H1 (cell line): ENCODE results near the gene ANKS1B. TPM values are rescaled to one million over a fixed set of nuclear protein-coding genes. Genes with fewer than 3 reads are reported as not detected.

Experiments
- CTCF ChIA-PET: fragments of 300-600 bp; sonication (Branson Sonifier 250); formaldehyde crosslinking; loops from one replicate; lab custom pipeline; 2021; ENCODE audit not compliant: partially characterized antibody; lab: Charles Lee
- POLR2A ChIA-PET: fragments of 300-600 bp; sonication (Branson Sonifier 250); formaldehyde crosslinking; loops from one replicate; lab custom pipeline; 2021; ENCODE audit warnings: inconsistent platforms; ENCODE audit not compliant: partially characterized antibody; lab: Charles Lee
- DNase-seq, 2 experiments: peaks; one replicate each; pipeline versions ENCODE4 v3.0.0 to v3.0.0-alpha.2; 2010 to 2022; ENCODE audit warnings: low spot score in 2 of 2, low read depth in 1 of 2, mixed read lengths in 1 of 2
- FAIRE-seq: peaks from 2 replicates; lab custom pipeline; 2011; peaks lifted over from hg19 to GRCh38; lab: Jason Lieb, UNC
- H2AFZ ChIP-seq: 2 replicates; pipeline ENCODE4 v1.8.1; 2012; ENCODE audit warnings: low read length, inconsistent platforms
- H2AK5ac ChIP-seq: 2 replicates; pipeline ENCODE4 v1.6.1; 2013; ENCODE audit warnings: low read depth, low read length
- H2BK120ac ChIP-seq: replicated peaks from 2 replicates; pipeline ENCODE3; 2013; ENCODE audit warnings: low read depth, low read length, inconsistent platforms
- H2BK12ac ChIP-seq: 2 replicates; pipeline ENCODE4 v1.6.1; 2013; ENCODE audit warnings: low read depth, low read length
- H2BK15ac ChIP-seq: 2 replicates; pipeline ENCODE4 v1.6.1; 2013; ENCODE audit warnings: low read length
- H2BK20ac ChIP-seq: 2 replicates; pipeline ENCODE4 v1.6.1; 2013; ENCODE audit warnings: low read length
- H2BK5ac ChIP-seq: 2 replicates; pipeline ENCODE4 v1.6.1; 2013; ENCODE audit warnings: low read depth, low read length
- H3K14ac ChIP-seq: 2 replicates; pipeline ENCODE4 v1.6.1; 2013; ENCODE audit warnings: inconsistent platforms; ENCODE audit not compliant: insufficient read length
- H3K18ac ChIP-seq: 2 replicates; pipeline ENCODE4 v1.6.1; 2013; ENCODE audit warnings: low read length; ENCODE audit errors: extremely low read depth
- H3K23ac ChIP-seq: 2 replicates; pipeline ENCODE4 v1.6.1; 2013; ENCODE audit warnings: inconsistent platforms; ENCODE audit not compliant: insufficient read length
- H3K23me2 ChIP-seq: 2 replicates; pipeline ENCODE4 v1.6.1; 2013; ENCODE audit warnings: low read depth, low read length
- H3K27ac ChIP-seq: 2 replicates; pipeline ENCODE4 v1.6.1; 2011; ENCODE audit warnings: low read depth, low read length, inconsistent platforms
- H3K27me3 ChIP-seq, 4 experiments: replicated peaks in 1 of 4; 1 replicate in 1 of 4; 2 replicates in 3 of 4; pipeline versions ENCODE4 v1.6.1 to v1.8.1; 2011 to 2013; ENCODE audit warnings: low read length in 3 of 4, mild to moderate bottlenecking in 3 of 4, inconsistent platforms in 2 of 4, mixed read lengths in 2 of 4, moderate library complexity in 1 of 4; ENCODE audit not compliant: control insufficient read depth in 3 of 4, insufficient read depth in 3 of 4; ENCODE audit errors: extremely low read depth in 1 of 4
- H3K36me3 ChIP-seq, 4 experiments: 2 replicates each; pipeline versions ENCODE4 v1.6.1 to v1.8.1; 2011 to 2013; ENCODE audit warnings: mild to moderate bottlenecking in 4 of 4, low read length in 3 of 4, moderate library complexity in 2 of 4, control low read depth in 1 of 4, inconsistent platforms in 1 of 4; ENCODE audit not compliant: insufficient read depth in 4 of 4, control insufficient read depth in 2 of 4
- H3K4ac ChIP-seq: replicated peaks from 2 replicates; pipeline ENCODE3; 2013; ENCODE audit warnings: low read length, low read depth, mixed read lengths, inconsistent platforms; ENCODE audit not compliant: insufficient read length
- H3K4me1 ChIP-seq, 4 experiments: replicated peaks in 1 of 4; 1 replicate in 1 of 4; 2 replicates in 3 of 4; pipeline versions ENCODE4 v1.6.1 to v1.8.1; 2011 to 2013; ENCODE audit warnings: low read length in 3 of 4, inconsistent platforms in 2 of 4, mixed read lengths in 1 of 4; ENCODE audit not compliant: insufficient read depth in 4 of 4, control insufficient read depth in 3 of 4
- H3K4me2 ChIP-seq, 2 experiments: 2 replicates each; pipeline versions ENCODE4 v1.6.1 to v1.8.1; 2011 to 2013; ENCODE audit warnings: low read depth in 2 of 2, low read length in 2 of 2, control low read depth in 1 of 2, inconsistent platforms in 1 of 2, mild to moderate bottlenecking in 1 of 2; ENCODE audit not compliant: insufficient read depth in 1 of 2
- H3K4me3 ChIP-seq, 4 experiments: fragments of 200-600, 300-600 bp in 1 of 4; sonication (generic), shearing (Covaris generic), sonication (Bioruptor Twin) in 1 of 4; 2 replicates each; pipeline versions ENCODE4 v1.5.1 to v1.8.1; 2011 to 2016; ENCODE audit warnings: low read length in 4 of 4, low read depth in 3 of 4, control low read depth in 2 of 4, inconsistent platforms in 2 of 4, mild to moderate bottlenecking in 2 of 4, mixed read lengths in 1 of 4, moderate library complexity in 1 of 4; ENCODE audit not compliant: insufficient read depth in 2 of 4; ENCODE audit errors: extremely low read depth in 1 of 4
- H3K56ac ChIP-seq: replicated peaks from 2 replicates; pipeline ENCODE3; 2013; ENCODE audit warnings: low read depth, mild to moderate bottlenecking, mixed read lengths, low read length, inconsistent platforms; ENCODE audit not compliant: insufficient read length
- H3K79me1 ChIP-seq: 2 replicates; pipeline ENCODE4 v1.6.1; 2013; ENCODE audit warnings: low read depth, low read length, control low read depth
- H3K79me2 ChIP-seq, 2 experiments: 2 replicates each; pipeline versions ENCODE4 v1.6.1 to v1.8.1; 2012 to 2013; ENCODE audit warnings: low read length in 2 of 2, mild to moderate bottlenecking in 2 of 2, inconsistent platforms in 1 of 2; ENCODE audit not compliant: insufficient read depth in 2 of 2, control insufficient read depth in 1 of 2
- H3K9ac ChIP-seq, 4 experiments: replicated peaks in 1 of 4; 1 replicate in 1 of 4; 2 replicates in 3 of 4; pipeline versions ENCODE4 v1.6.1 to v1.8.1; 2011 to 2013; ENCODE audit warnings: low read depth in 3 of 4, low read length in 3 of 4, control low read depth in 2 of 4, mild to moderate bottlenecking in 2 of 4, moderate library complexity in 2 of 4, inconsistent platforms in 1 of 4; ENCODE audit errors: extremely low read depth in 1 of 4
- H3K9me3 ChIP-seq, 2 experiments: 2 replicates each; pipeline versions ENCODE4 v1.6.1 to v1.8.1; 2012 to 2013; ENCODE audit warnings: mild to moderate bottlenecking in 2 of 2, moderate library complexity in 2 of 2, control low read depth in 1 of 2, inconsistent platforms in 1 of 2, low read depth in 1 of 2, low read length in 1 of 2, mixed read lengths in 1 of 2; ENCODE audit not compliant: insufficient read depth in 2 of 2
- H4K20me1 ChIP-seq, 2 experiments: replicated peaks in 1 of 2; 2 replicates each; pipeline versions ENCODE3 to v1.8.1; 2011 to 2013; ENCODE audit warnings: inconsistent platforms in 2 of 2, low read length in 2 of 2, mild to moderate bottlenecking in 1 of 2; ENCODE audit not compliant: insufficient read depth in 2 of 2, control insufficient read depth in 1 of 2
- H4K5ac ChIP-seq: 2 replicates; pipeline ENCODE4 v1.6.1; 2013; ENCODE audit warnings: low read length, low read depth, mixed read lengths, inconsistent platforms; ENCODE audit not compliant: insufficient read length
- H4K8ac ChIP-seq: 2 replicates; pipeline ENCODE4 v1.8.0; 2013; ENCODE audit warnings: mild to moderate bottlenecking, moderate library complexity, low read length, inconsistent platforms; ENCODE audit not compliant: insufficient read depth; ENCODE audit errors: extremely low read depth
- H4K91ac ChIP-seq: replicated peaks from 2 replicates; pipeline ENCODE3; 2013; ENCODE audit warnings: low read length, mixed read lengths, inconsistent platforms; ENCODE audit not compliant: insufficient read length
- BRCA1 ChIP-seq: IDR thresholded peaks from 2 replicates; pipeline ENCODE4 v1.6.1; 2012; ENCODE audit warnings: low read depth, low read length, improper control_type of control experiment
- CTBP2 ChIP-seq: IDR thresholded peaks from 2 replicates; pipeline ENCODE4 v1.7.0; 2011; ENCODE audit warnings: borderline replicate concordance, mild to moderate bottlenecking, moderate library complexity, mixed read lengths, low read length; ENCODE audit not compliant: insufficient read depth, insufficient read length
- CTCF ChIP-seq, 3 experiments: IDR thresholded peaks; 1 replicate in 2 of 3; 2 replicates in 1 of 3; pipeline versions ENCODE4 v1.5.1 to v1.6.1; 2011; ENCODE audit warnings: low read length in 3 of 3, mild to moderate bottlenecking in 3 of 3, inconsistent platforms in 2 of 3, low read depth in 1 of 3, moderate library complexity in 1 of 3; ENCODE audit not compliant: insufficient read depth in 1 of 3; ENCODE audit errors: control extremely low read depth in 1 of 3
- SIX5 ChIP-seq: IDR thresholded peaks from 2 replicates; pipeline ENCODE4 v1.6.1; 2011; ENCODE audit warnings: mild to moderate bottlenecking, low read depth, low read length
- TBP ChIP-seq: IDR thresholded peaks from 2 replicates; pipeline ENCODE4 v1.6.1; 2011; ENCODE audit warnings: low read depth, low read length, improper control_type of control experiment
- TEAD4 ChIP-seq: IDR thresholded peaks from 2 replicates; pipeline ENCODE4 v1.6.1; 2012; ENCODE audit warnings: low read depth, low read length, inconsistent platforms, mixed read lengths
- YY1 ChIP-seq: IDR thresholded peaks from 2 replicates; pipeline ENCODE4 v1.6.1; 2011; ENCODE audit warnings: low read depth, mild to moderate bottlenecking, low read length
- WGBS, 2 experiments: shearing (Covaris generic) in 1 of 2; methylation state at CpG; one replicate each; pipeline versions ENCODE4 v1.1.6 to v1.1.7; 2013 to 2015; ENCODE audit warnings: low lambda C conversion rate in 2 of 2, mixed read lengths in 2 of 2, inconsistent platforms in 1 of 2, low coverage in 1 of 2, missing lambda C conversion rate in 1 of 2; ENCODE audit not compliant: insufficient replicate concordance in 2 of 2, insufficient coverage in 1 of 2, insufficient read length in 1 of 2; ENCODE audit errors: extremely low coverage in 1 of 2, missing lambda C conversion rate in 1 of 2; 5-methylcytosine and 5-hydroxymethylcytosine counted together
- polyA plus RNA-seq, 7 experiments: library from polyadenylated mRNA; depleted of rRNA in 3 of 7; stranded (reverse) in 5 of 7; unstranded in 2 of 7; fragments of >200 nt in 5 of 7; fragments of 200-250 nt in 2 of 7; gene quantifications; 1 replicate in 5 of 7; 2 replicates in 1 of 7; 4 replicates in 1 of 7; pipeline versions ENCODE4 v1.2.1 to v1.2.3, GENCODE V29; 2011 to 2013; ENCODE audit warnings: missing spikeins in 2 of 7, mixed read lengths in 2 of 7
- total RNA-seq: library from RNA; stranded (reverse); fragmentation: NEBNext Ultra II Directional; extraction: Animal tissue kit (Norgen Biotek cat#: 25700); gene quantifications from 2 replicates; pipeline ENCODE4 v1.2.1, GENCODE V29; 2021

ANKS1B gene
- total and polyA plus RNA-seq, 2 of the 8 experiments (the other 6 are each of a cell fraction or from before 2014, with no cell fraction given) = 2.7 to 6.1 TPM

GRCh38 chr12:99493197-99493596 lies 491.5 kb downstream of the ANKS1B start:
- H4K8ac ChIP-seq = no peak overlapping the region
- H2AFZ ChIP-seq = no peak overlapping the region
- no peaks in the 10 kb centered on the region for H4K20me1 ChIP-seq
- no peak overlapping the region for H3K27ac ChIP-seq
- no peak overlapping the region for H2BK12ac ChIP-seq
- no peak overlapping the region for H4K5ac ChIP-seq
- H4K91ac ChIP-seq = no peak overlapping the region
- no peak for DNase-seq
- H3K14ac ChIP-seq = no peak overlapping the region
- 93% methylated on average over 1 of the region's 1 CpG; no CpG with 5 or more reads in 1 of the 2 experiments for WGBS, 2 experiments
- FAIRE-seq = no peak
- H3K23ac ChIP-seq = no peak overlapping the region
- H3K4me3 ChIP-seq = no peak overlapping the region
- ChIA-PET CTCF (no interaction called here), POLR2A (no interaction called here)
- H3K79me1 ChIP-seq = no peaks in the 10 kb centered on the region
- H2BK15ac ChIP-seq = no peak overlapping the region
- H2AK5ac ChIP-seq = no peak overlapping the region
- H3K23me2 ChIP-seq = no peaks in the 10 kb centered on the region
- H3K4ac ChIP-seq = no peak overlapping the region
- no peaks in the 10 kb centered on the region for H3K4me1 ChIP-seq
- H3K9ac ChIP-seq = no peak overlapping the region
- H3K4me2 ChIP-seq = no peak overlapping the region
- H3K79me2 ChIP-seq = no peaks in the 10 kb centered on the region
- no peak overlapping the region for H3K56ac ChIP-seq
- H3K27me3 ChIP-seq = no peaks in the 10 kb centered on the region
- no peak for TF ChIP-seq TEAD4
- TF ChIP-seq SIX5 = no peak
- no peak for TF ChIP-seq BRCA1
- TF ChIP-seq TBP = no peak
- TF ChIP-seq CTBP2 = no peak
- no peak for TF ChIP-seq CTCF (IDR thresholded peaks at IDR 0.05; ENCODE audit: control extremely low read depth in 1 of 3, insufficient read depth in 1 of 3, low read depth in 1 of 3, low read length in 3 of 3)
- TF ChIP-seq YY1 = no peak
- H2BK120ac ChIP-seq = no peak overlapping the region
- H2BK5ac ChIP-seq = no peak overlapping the region
- H3K18ac ChIP-seq = no peak overlapping the region
- no peaks in the 10 kb centered on the region for H3K9me3 ChIP-seq
- H2BK20ac ChIP-seq = no peak overlapping the region
- H3K36me3 ChIP-seq = no peaks in the 10 kb centered on the region
